HUES48 (cell line): Measurements from ENCODE around the gene NQO1.
A peak's percentile ranks its signal among the peaks of the same experiment; 100 is the strongest.
"Not testable (repeated sequence)": the region's sequence is repeated elsewhere in the genome, so short reads cannot be mapped to it uniquely, and the experiment has no call there.

Source experiments
- H3K27ac ChIP-seq: one replicate; pipeline ENCODE4 v1.7.0; 2013; ENCODE audit warnings: low read depth, low read length, inconsistent platforms
- H3K27me3 ChIP-seq: 2 replicates; pipeline ENCODE4 v1.6.1; 2013; ENCODE audit warnings: mild to moderate bottlenecking, low read length; ENCODE audit not compliant: control insufficient read depth, insufficient read depth
- H3K36me3 ChIP-seq: 2 replicates; pipeline ENCODE4 v1.6.1; 2013; ENCODE audit warnings: low read length; ENCODE audit not compliant: control insufficient read depth, insufficient read depth
- H3K4me1 ChIP-seq: 2 replicates; pipeline ENCODE4 v1.6.1; 2013; ENCODE audit warnings: mild to moderate bottlenecking, low read length; ENCODE audit not compliant: control insufficient read depth, insufficient read depth
- H3K4me3 ChIP-seq: 2 replicates; pipeline ENCODE4 v1.5.1; 2013; ENCODE audit warnings: mild to moderate bottlenecking, low read depth, low read length
- H3K9ac ChIP-seq: 2 replicates; pipeline ENCODE4 v1.6.1; 2013; ENCODE audit warnings: mild to moderate bottlenecking, low read depth, low read length, moderate library complexity
- H3K9me3 ChIP-seq: 2 replicates; pipeline ENCODE4 v1.6.1; 2013; ENCODE audit warnings: low read length; ENCODE audit not compliant: control insufficient read depth, insufficient read depth

Gene NQO1

DNA sequence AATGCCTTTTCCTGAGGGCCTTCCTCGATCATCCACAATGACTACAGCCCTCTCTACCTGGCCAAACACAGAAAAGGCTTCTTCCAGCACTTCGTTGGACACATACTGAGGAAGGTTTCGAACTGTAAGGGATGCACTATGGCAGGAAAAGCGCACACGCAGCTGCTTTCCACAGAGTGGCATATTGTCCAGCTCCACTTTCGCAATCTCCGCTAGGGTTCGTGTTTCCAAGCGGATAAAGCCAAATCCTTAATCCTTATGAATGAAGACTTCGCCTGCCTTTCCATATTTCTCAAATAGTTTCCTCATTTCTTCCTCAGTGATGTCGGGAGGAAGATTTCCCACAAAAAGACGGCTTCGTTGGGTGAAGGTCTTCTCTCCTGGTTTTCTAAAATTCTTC is 31.0 kb upstream of the NQO1 start:
- H3K36me3 ChIP-seq, H3K4me1 ChIP-seq, H3K27me3 ChIP-seq, H3K9me3 ChIP-seq, H3K4me3 ChIP-seq, H3K27ac ChIP-seq, H3K9ac ChIP-seq: not testable (repeated sequence)

DNA sequence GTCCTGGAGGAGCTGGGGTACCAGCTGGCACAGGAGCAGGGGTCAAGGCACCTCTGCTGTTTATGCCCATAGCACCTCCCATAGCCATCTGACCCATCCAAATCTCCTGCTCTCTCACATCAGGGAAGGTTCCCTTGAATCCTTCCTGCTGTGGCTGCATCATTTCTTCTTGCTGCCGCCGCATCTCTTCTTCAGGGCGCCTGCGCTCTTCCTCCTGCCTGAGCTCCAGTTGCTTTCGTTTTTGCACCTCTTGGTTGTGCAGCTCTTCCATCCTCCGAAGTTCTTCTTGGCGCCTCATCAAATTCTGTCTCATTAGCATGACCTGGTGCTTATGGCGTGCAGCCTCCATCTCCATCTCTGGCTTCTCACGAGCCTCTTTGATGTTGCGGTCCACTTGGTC is 30.3 kb upstream of the NQO1 start:
- Histone ChIP-seq H3K27me3 (no peaks in the 10 kb centered on the region), H3K27ac (no peak overlapping the region), H3K4me1 (no peaks in the 10 kb centered on the region; the same call in 1 of the 2 replicates), H3K9me3 (no peaks in the 10 kb centered on the region), H3K36me3 (peaks cover 9% of the 10 kb centered on the region), H3K9ac (no peak overlapping the region), H3K4me3 (no peak overlapping the region)

DNA sequence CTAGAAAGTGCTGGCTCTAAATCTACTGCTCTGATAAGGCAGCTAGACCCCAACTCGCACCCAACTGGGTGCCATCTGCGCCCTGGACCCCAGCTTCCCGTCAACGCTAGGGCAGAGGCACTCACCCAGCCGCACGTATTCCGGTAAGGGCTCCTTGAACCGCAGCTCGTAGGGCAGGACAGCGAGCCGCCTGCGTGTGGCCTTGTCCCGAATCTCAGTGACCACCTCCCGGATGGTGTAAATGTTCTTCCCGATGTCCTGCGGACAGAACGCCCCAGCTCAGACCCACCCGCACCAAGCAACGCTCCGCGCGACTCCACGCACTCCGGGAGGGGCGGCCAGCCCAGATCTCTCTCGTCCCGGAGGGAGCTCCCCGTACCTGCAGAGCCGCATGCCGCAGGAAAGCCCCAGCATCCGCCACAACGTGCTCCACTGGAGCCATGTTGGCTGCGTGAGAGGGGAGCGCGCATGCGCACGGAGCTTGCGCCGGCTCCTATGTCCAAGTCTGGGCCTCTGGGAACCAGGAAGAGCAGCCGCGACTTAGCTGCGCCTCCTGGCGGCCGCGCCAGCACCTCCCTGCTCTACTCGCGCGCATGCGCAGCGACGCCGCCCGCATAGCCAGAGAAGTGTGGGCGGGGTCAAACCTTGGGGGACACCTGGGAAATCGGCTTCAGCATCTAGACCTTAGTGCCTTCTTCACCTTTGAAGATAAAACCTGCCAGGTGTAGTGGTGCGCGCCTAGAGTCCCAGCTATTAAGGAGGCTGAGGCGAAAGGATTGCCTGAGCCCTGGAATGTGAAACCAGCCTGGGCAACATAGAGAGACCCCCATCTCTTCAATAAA is 28.3 kb upstream of the NQO1 start, which contains the start of gene NOB1:
TSS of gene NOB1 (minus strand) at position 458 of the 842 bp plus-strand sequence. CDS start at position 442, 16 bp downstream.
- Histone ChIP-seq H3K27me3 (no peaks in the 10 kb centered on the region), H3K9me3 (no peaks in the 10 kb centered on the region), H3K27ac (peak within 1 kb of the TSS; percentile 79), H3K9ac (peak within 1 kb of the TSS; percentile 96), H3K36me3 (peaks cover 28% of the 10 kb centered on the region), H3K4me1 (no peaks in the 10 kb centered on the region), H3K4me3 (peak within 1 kb of the TSS; percentile 95)

DNA sequence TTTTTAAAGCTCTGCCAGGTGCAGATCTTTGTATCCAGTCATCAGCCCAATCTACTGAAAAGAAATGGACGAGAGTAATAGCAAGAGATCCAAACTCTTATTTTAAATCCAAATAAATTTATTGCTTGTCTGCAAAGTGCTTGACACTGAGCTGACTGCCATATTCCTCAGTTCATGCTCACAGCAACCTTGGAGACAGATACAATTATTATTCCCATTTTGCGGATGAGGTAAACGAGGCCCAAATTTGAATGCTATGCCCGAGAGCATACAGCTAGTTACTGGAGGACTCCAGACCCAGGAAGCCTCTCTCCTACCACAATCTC is 27.7 kb upstream of the NQO1 start:
- Histone ChIP-seq H3K36me3 (peaks cover 33% of the 10 kb centered on the region), H3K4me3 (peak overlapping the region; percentile 95), H3K9me3 (no peaks in the 10 kb centered on the region), H3K9ac (peak overlapping the region; percentile 96), H3K27me3 (no peaks in the 10 kb centered on the region), H3K27ac (peak overlapping the region; percentile 79), H3K4me1 (no peaks in the 10 kb centered on the region)

DNA sequence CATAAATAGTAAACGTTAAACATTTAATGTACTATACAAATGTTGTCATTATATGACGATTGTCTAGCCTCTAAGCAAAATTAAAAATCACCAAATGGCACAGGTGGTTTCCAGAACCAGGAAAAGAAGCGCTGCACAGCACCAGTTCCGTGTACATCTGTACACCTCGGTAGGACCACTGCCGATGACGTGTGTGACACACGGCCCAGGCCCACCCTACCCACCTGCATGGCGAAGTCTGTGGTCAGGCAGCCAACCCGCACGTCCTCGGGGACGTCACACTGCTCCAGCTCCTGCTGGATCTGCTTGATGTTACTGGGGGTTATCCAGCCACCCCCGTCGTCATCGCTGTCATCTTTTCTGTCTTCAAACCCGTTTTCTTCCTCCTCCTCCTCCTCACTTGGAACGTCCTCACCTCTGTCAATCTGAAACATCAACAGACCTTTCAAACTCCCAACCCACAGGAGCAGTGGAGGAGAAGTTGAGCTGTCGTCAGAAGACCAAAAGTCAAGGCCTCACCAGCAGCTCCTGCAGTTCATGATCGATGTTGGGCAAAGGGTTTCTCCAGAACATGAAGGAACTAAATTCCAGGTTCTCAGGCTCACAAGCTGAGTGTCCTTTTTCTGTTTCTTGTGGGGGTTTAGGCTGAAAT is 22.5 kb upstream of the NQO1 start:
- H3K36me3 ChIP-seq, result peaks cover 85% of the 10 kb centered on the region
- no peaks in the 10 kb centered on the region for H3K4me1 ChIP-seq
- no peak overlapping the region for H3K4me3 ChIP-seq
- no peaks in the 10 kb centered on the region for H3K9me3 ChIP-seq
- no peak overlapping the region for H3K9ac ChIP-seq
- no peak overlapping the region for H3K27ac ChIP-seq
- H3K27me3 ChIP-seq, result no peaks in the 10 kb centered on the region

DNA sequence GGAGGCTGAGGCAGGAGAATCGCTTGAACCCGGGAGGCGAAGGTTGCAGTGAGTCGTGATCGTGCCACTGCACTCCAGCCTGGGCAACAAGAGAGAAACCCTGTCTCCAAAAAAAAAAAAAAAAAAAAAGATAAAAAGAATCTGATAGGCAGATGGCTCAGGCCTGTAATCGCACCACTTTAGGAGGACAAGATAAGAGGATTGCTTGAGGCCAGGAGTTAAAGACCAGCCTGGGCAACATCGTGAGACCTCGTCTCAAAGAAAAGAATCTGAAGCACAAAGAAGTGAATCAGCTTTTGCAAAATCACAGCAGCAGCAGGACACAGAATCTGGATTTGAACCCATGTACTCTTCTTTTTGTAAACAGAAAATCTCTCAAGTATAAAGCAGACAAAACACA is 20.8 kb upstream of the NQO1 start:
- no peaks in the 10 kb centered on the region for H3K27me3 ChIP-seq
- H3K4me3 ChIP-seq, result no peak overlapping the region
- H3K9me3 ChIP-seq, result no peaks in the 10 kb centered on the region
- H3K36me3 ChIP-seq, result peaks cover 97% of the 10 kb centered on the region
- no peaks in the 10 kb centered on the region for H3K4me1 ChIP-seq
- H3K27ac ChIP-seq, result no peak overlapping the region
- no peak overlapping the region for H3K9ac ChIP-seq

DNA sequence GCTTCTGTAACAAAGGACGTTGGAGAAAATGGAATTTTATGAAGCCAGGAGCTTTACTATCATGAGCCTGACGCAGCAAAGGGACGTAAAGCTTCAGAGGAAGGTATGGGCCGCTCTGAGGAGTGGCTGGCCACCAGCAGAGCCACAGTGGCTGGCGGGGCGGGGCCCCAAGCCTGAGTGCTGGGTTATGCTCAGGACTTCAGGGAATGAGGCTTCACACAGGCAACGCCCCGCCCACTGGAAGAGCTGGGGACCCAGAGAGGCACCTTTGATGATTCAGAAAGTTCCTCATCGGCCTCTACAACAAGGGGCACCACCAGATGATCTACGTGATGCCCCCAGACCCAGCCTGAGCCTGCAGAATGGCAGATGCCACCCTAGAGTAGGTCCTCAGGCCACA is 19.6 kb upstream of the NQO1 start:
- Histone ChIP-seq H3K9me3 (no peaks in the 10 kb centered on the region), H3K4me3 (no peak overlapping the region), H3K9ac (no peak overlapping the region), H3K36me3 (peaks cover 97% of the 10 kb centered on the region), H3K4me1 (no peaks in the 10 kb centered on the region), H3K27me3 (no peaks in the 10 kb centered on the region), H3K27ac (no peak overlapping the region)

DNA sequence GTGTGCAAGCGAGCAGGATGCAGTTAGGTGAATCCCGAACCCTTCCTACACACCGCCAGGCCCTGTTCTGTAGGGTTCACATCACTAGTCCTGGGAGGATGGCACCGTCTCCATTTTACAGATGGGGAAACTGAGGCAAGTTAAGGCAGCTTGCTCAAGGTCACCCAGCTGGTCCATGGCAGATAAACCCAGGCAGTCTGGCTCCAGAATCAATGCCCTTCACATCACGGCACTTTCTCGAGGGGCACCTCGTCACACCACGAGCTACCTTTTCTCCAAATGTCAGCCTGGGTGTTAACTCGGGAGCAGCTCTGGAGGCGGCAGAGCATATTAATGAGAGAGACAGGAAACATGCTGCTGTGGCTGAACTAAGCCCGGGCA is 18.9 kb upstream of the NQO1 start:
- no peak overlapping the region for H3K9ac ChIP-seq
- no peaks in the 10 kb centered on the region for H3K27me3 ChIP-seq
- H3K27ac ChIP-seq, result no peak overlapping the region
- no peaks in the 10 kb centered on the region for H3K4me1 ChIP-seq
- no peaks in the 10 kb centered on the region for H3K9me3 ChIP-seq
- no peak overlapping the region for H3K4me3 ChIP-seq
- peaks cover 95% of the 10 kb centered on the region for H3K36me3 ChIP-seq

DNA sequence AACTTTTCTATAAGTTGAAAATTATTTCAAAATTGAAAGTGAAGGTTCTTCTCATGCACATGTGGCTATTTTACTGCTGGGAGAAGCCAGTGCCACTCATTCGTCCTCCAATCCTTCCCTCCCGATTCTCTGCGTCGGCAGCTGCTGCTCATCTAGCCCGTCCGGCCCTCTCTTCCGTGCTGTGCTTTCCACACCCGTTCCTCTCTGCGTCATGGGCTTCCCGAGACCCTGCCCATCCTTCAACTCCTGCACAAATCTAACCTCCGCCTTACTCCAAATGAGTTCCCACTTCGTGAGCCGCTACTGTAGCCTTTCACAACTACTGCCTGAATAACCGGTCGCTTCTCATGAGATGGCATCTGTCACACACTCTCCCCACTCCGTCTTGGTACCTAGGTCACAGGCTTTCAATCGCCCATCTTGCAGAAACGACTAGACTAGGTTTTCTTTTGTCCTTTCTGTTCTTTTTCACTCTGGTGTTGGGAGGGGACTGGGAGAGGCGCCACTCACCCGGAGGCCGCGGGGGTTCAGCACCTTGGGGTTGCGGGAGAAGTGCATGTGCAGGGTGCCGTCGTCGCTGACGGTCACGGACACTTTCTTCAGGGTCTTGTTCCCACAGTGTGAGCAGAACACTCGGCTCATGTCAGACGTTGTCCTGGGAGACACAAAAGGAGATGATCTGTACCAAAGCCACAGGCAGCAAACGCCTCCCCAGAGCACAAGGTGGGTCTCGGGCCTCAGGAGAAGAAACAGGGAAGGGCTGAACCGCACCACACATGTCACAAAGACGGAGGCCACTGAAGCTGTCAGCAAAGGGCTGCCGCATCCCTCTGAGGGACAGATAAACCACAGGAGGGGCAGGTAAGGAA is 18.2 kb upstream of the NQO1 start:
- Histone ChIP-seq H3K4me1 (no peaks in the 10 kb centered on the region), H3K27ac (no peak overlapping the region), H3K9me3 (no peaks in the 10 kb centered on the region), H3K36me3 (peaks cover 96% of the 10 kb centered on the region), H3K27me3 (no peaks in the 10 kb centered on the region), H3K9ac (no peak overlapping the region), H3K4me3 (no peak overlapping the region)

DNA sequence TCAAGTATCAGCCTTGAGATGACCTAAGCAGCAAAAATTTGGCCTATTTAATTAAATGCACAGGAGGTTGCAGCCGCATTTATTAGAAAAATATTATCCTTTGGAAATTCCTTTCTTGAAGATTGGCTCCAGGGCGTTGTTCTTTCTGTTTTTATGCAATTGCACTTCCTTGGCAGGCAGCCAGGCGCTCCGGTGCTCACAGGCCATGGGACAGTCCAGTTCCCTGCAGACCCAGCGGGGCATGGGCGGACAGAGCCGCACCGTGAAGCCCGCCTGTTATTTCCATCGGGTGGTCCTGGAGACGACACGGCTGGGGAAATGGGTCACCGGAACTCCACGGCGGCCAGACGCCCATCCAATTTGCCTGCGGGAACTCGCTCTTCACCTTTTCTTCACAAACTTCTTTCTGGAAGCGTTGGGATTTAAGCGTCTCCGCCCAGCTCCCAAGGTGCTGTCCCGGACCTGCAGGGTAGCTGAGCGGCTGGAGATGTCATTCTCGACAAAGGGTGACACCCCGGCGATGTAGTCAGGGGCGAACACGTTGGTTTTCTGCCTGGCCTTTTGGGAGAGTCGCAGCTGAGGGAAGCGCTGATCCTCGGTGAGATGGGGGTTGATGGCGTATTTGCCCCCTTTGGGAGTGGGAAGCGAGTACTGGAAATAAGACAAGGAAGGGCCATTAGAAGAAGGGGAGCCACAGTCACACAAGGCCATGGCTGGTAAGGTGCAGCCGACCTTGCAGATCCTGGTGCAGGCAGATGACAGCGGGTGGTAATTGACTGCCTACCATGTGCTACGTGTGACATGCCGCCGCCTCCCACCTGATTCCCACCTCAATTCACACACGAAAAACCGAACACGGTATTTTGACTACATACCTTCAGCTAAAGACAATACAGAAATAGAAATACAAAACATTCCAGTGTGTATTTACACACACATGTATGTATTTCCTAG is 15.9 kb upstream of the NQO1 start:
- Histone ChIP-seq H3K9ac (no peak overlapping the region), H3K9me3 (no peaks in the 10 kb centered on the region), H3K4me3 (no peak overlapping the region), H3K27me3 (no peaks in the 10 kb centered on the region), H3K27ac (no peak overlapping the region), H3K36me3 (peaks cover 78% of the 10 kb centered on the region), H3K4me1 (no peaks in the 10 kb centered on the region)
